ENCODE results near the gene PIGU.
"Not testable (repeated sequence)": the region's sequence is repeated elsewhere in the genome, so short reads cannot be mapped to it uniquely, and the experiment has no call there.

PIGU gene

GRCh38 chr20:34622821-34623451 lies 54.0 kb downstream of the PIGU start:
- TF ChIP-seq CTCF (conservative IDR thresholded peaks at IDR 0.05; ENCODE audit: control insufficient read depth, insufficient read depth, low read depth, low read length), result no peak
- no peak for DNase-seq (ENCODE audit: low read depth)
- no peak overlapping the region for H3K4me3 ChIP-seq (ENCODE audit: control insufficient read depth, low read depth, low read length)

- no peak for TF ChIP-seq CTCF (conservative IDR thresholded peaks at IDR 0.05; ENCODE audit: control insufficient read depth, insufficient read depth, low read depth, low read length)
- peak; percentile 66 for DNase-seq (ENCODE audit: low read depth)
- H3K4me3 ChIP-seq (ENCODE audit: control insufficient read depth, low read depth, low read length), result no peak overlapping the region
Observed at GRCh38 chr20:34621383-34622367, 55.2 kb downstream of the PIGU start.

- no peak for TF ChIP-seq CTCF (conservative IDR thresholded peaks at IDR 0.05; ENCODE audit: control insufficient read depth, insufficient read depth, low read depth, low read length)
- H3K4me3 ChIP-seq (ENCODE audit: control insufficient read depth, low read depth, low read length), result no peak overlapping the region
- no peak for DNase-seq (ENCODE audit: low read depth)
Observed at GRCh38 chr20:34621036-34621343, 55.9 kb downstream of the PIGU start.

GRCh38 chr20:34618676-34619075 lies 58.2 kb downstream of the PIGU start:
- no peak overlapping the region for H3K4me3 ChIP-seq (ENCODE audit: control insufficient read depth, low read depth, low read length)
- no peak for TF ChIP-seq CTCF (conservative IDR thresholded peaks at IDR 0.05; ENCODE audit: control insufficient read depth, insufficient read depth, low read depth, low read length)
- DNase-seq (ENCODE audit: low read depth), result no peak

- not testable (repeated sequence) for H3K4me3 ChIP-seq (ENCODE audit: control insufficient read depth, low read depth, low read length); DNase-seq (ENCODE audit: low read depth)
Observed at GRCh38 chr20:34616913-34617312, 60.0 kb downstream of the PIGU start.

GRCh38 chr20:34615477-34615876 lies 61.4 kb downstream of the PIGU start:
- H3K4me3 ChIP-seq (ENCODE audit: control insufficient read depth, low read depth, low read length), result no peak overlapping the region
- peak; percentile 38 for DNase-seq (ENCODE audit: low read depth)
- no peak for TF ChIP-seq CTCF (conservative IDR thresholded peaks at IDR 0.05; ENCODE audit: control insufficient read depth, insufficient read depth, low read depth, low read length)

- not testable (repeated sequence) for H3K4me3 ChIP-seq (ENCODE audit: control insufficient read depth, low read depth, low read length); DNase-seq (ENCODE audit: low read depth)
Observed at GRCh38 chr20:34611976-34612375, 64.9 kb downstream of the PIGU start.

Measured in fibroblast of mammary gland (primary cell).